ENCODE measurements around the gene CMTM1. TPM values are rescaled to one million over a fixed set of nuclear protein-coding genes. Genes with fewer than 3 reads are reported as not detected.
A peak's percentile ranks its signal among the peaks of the same experiment; 100 is the strongest.

Gene CMTM1
- total RNA-seq, 2 experiments from 2014 or later, result 10.6 to 13.5 TPM

DNA sequence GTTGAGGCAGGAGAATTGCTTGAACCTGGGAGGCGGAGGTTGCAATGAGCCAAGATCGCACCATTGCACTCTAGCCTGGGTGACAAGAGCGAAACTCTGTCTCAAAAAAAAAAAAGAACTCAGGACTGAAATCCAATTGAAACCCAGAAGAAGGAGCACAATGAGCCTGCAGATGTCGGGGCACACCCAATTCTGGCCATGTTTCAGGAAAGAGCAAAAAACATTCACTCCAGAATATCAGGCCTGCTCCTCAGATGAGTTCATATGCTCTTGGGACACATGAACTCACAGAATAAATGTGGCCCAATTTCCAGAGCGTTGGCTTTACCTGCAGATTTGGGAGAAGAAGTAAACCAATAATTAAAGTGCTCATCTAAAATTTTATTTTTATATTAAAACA lies 10.1 kb downstream of the CMTM1 start:
- ATAC-seq (ENCODE audit: low read depth) (no peak), DNase-seq (no peak)
- Mint-ChIP-seq H3K36me3 (peaks cover 15% of the 10 kb centered on the region), H3K4me1 (peaks cover 15% of the 10 kb centered on the region), H3K9me3 (no peaks in the 10 kb centered on the region), H3K4me3 (no peak overlapping the region), H3K27ac (no peak overlapping the region), H3K27me3 (peaks cover 38% of the 10 kb centered on the region)
- POLR2A ChIA-PET, result interaction anchor here (0.6 to 1.1 kb wide), 2 partner anchors 14 to 17 kb away, joined by 3 read pairs; no protein-coding TSS in a partner anchor

- peaks cover 13% of the 10 kb centered on the region for H3K4me1 Mint-ChIP-seq
- peaks cover 38% of the 10 kb centered on the region for H3K27me3 Mint-ChIP-seq
- no peaks in the 10 kb centered on the region for H3K9me3 Mint-ChIP-seq
- H3K27ac Mint-ChIP-seq, result no peak within 1 kb of the TSS
- H3K36me3 Mint-ChIP-seq, result peaks cover 10% of the 10 kb centered on the region
- ATAC-seq (ENCODE audit: low read depth) (peak; percentile 36), DNase-seq (no peak)
- POLR2A ChIA-PET, result interaction anchor here (0.6 to 1.4 kb wide), 4 partner anchors 19 to 75 kb away, joined by 4 to 6 read pairs (median 5); no protein-coding TSS in a partner anchor
- peak within 1 kb of the TSS; percentile 41 for H3K4me3 Mint-ChIP-seq
Measured at GRCh38 chr16:66578651-66579531, 12.7 kb downstream of the CMTM1 start, which contains the start of gene CMTM2. TSS of gene CMTM2 (plus strand) at chr16:66579463. CDS start at chr16:66579608, 145 bp downstream.

DNA sequence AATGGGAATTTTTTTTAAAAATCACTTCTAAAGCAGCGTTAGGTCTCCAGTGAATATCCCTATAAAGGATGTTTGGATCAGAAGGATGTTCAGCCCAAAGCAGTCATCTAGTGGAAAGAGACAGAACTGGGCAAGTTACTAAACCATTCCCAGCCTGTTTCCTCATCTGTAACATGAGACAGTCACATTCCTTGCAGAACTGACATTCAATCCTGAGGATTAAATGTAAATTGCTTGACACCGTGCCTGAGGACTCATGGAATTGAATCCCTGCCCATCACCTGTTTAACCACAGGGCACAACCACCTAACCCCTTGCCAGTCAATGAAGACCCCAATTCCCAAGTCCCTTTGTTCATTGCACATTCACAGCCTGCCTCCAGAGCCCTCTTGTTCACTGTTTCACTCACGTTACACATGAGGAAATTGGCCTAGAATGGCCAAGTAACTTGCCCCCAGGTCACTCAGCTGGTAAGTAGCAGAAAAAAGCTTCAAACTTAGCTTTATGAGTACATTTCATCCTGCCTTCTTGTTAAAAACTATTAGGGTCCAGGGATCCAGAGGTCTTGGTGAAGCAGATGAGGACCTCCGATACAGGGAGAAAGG lies 14.5 kb downstream of the CMTM1 start:
- Mint-ChIP-seq H3K4me3 (no peak overlapping the region), H3K27me3 (peaks cover 38% of the 10 kb centered on the region), H3K36me3 (peaks cover 6% of the 10 kb centered on the region), H3K27ac (no peak overlapping the region), H3K4me1 (peaks cover 16% of the 10 kb centered on the region), H3K9me3 (no peaks in the 10 kb centered on the region)
- DNase-seq (no peak), ATAC-seq (ENCODE audit: low read depth) (no peak)
- POLR2A ChIA-PET, result interaction anchor here (1.5 kb wide), 1 partner anchor 28 kb away, joined by 3 read pairs; no protein-coding TSS in a partner anchor

DNA sequence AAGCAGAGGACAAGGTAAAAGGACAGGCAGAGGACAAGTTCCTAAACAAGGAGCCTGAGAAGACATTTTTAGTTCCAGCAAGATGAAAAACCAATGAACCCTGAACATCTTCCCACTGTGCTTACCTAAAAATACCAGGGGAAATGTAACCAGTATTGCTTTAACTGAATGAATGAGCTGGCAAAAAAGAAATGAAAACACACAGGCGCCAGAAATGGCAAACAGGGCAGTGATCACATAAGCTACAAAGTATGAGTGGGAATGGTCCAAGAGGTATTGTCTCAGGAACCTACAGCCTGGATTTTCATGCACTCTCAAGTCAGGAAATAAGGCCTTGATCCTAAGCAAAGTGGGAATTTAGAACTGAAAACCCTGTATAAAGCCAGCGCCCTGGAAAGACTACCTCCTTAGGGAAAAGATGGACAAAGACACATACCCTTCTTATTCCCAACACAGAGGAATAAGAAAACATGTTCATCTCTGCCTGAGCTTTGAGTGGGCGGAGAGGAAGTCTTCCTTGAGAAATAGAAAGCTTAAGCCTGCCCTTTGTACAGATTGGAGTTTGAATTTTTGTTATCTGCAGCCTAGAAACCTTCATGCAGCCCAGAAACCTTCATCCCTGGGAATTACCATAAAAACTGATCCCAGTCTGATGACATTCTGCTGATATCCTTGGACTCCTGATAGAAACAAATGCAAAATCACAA lies 15.2 kb downstream of the CMTM1 start:
- peaks cover 38% of the 10 kb centered on the region for H3K27me3 Mint-ChIP-seq
- DNase-seq (no peak), ATAC-seq (ENCODE audit: low read depth) (no peak)
- H3K4me3 Mint-ChIP-seq, result no peak overlapping the region
- POLR2A ChIA-PET, result interaction anchor here (1.5 kb wide), 1 partner anchor 27 kb away, joined by 3 read pairs; no protein-coding TSS in a partner anchor
- no peak overlapping the region for H3K27ac Mint-ChIP-seq
- H3K9me3 Mint-ChIP-seq, result no peaks in the 10 kb centered on the region
- peaks cover 20% of the 10 kb centered on the region for H3K4me1 Mint-ChIP-seq
- peaks cover 6% of the 10 kb centered on the region for H3K36me3 Mint-ChIP-seq

GRCh38 chr16:66585481-66586239 lies 19.4 kb downstream of the CMTM1 start:
- no peak overlapping the region for H3K27ac Mint-ChIP-seq
- H3K4me3 Mint-ChIP-seq, result no peak overlapping the region
- H3K9me3 Mint-ChIP-seq, result no peaks in the 10 kb centered on the region
- peaks cover 42% of the 10 kb centered on the region for H3K4me1 Mint-ChIP-seq
- no peaks in the 10 kb centered on the region for H3K36me3 Mint-ChIP-seq
- H3K27me3 Mint-ChIP-seq, result peaks cover 5% of the 10 kb centered on the region
- POLR2A ChIA-PET, result interaction anchor here (0.6 kb wide), 1 partner anchor 80 kb away, joined by 3 read pairs; no protein-coding TSS in a partner anchor
- ATAC-seq (ENCODE audit: low read depth) (no peak), DNase-seq (no peak)

- POLR2A ChIA-PET, result interaction anchor here (3.0 kb wide), 1 partner anchor 181 kb away, joined by 15 read pairs; no protein-coding TSS in a partner anchor
- H3K4me1 Mint-ChIP-seq, result peaks cover 48% of the 10 kb centered on the region
Measured at GRCh38 chr16:66587881-66588600, 21.8 kb downstream of the CMTM1 start.

DNA sequence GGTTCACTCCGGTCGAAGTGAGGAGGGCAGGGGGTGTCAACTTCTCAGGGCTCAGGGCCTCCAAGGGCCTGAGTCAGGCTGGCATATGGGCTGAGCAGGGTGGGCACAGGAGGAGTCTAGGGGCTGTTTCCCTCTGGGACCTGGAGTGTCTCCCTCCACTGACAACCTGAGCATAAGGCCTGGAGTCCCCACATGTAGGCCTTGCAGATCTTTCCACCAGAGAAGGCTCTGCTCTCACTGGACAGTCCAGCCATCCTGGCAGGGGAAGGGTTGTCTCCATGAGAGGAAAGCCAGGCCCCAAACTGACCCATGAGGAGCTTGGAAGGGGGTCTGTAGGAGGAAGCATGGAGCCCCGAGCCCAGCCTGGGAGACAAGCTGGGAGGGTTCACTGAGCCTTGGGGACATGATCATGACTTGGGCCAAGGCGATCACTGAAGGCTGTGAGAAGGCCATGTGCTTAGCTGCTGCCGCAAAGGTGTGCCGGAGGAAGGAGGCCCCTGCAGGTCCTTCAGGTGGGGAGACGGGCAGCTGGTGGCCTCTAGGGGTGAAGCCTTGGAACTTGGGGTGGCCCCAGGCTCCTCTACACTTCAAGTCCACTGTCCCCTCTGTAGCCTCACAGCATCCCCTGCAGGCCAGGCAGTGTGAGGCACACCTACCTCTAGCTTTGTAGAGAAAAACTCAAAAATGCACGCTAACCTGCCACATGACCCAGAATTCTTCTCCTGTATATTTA lies 22.9 kb downstream of the CMTM1 start:
- no peaks in the 10 kb centered on the region for H3K9me3 Mint-ChIP-seq
- H3K4me1 Mint-ChIP-seq, result peaks cover 46% of the 10 kb centered on the region
- POLR2A ChIA-PET, result interaction anchor here (0.7 to 3.0 kb wide), 9 partner anchors 9 to 182 kb away, joined by 3 to 29 read pairs (median 7); partner anchors contain the start of genes CKLF and CMTM3
- H3K27ac Mint-ChIP-seq, result peak overlapping the region; percentile 77
- no peaks in the 10 kb centered on the region for H3K27me3 Mint-ChIP-seq
- ATAC-seq (ENCODE audit: low read depth), result peak; percentile 98
- H3K4me3 Mint-ChIP-seq, result peak overlapping the region; percentile 82
- peak; percentile 74 for DNase-seq
- H3K36me3 Mint-ChIP-seq, result peaks cover 1% of the 10 kb centered on the region

More at GRCh38 chr16:66587881-66588600, 21.8 kb downstream of the CMTM1 start:
- no peak for DNase-seq
- H3K27ac Mint-ChIP-seq, result peak overlapping the region; percentile 68
- ATAC-seq (ENCODE audit: low read depth), result no peak
- H3K9me3 Mint-ChIP-seq, result no peaks in the 10 kb centered on the region
- H3K4me3 Mint-ChIP-seq, result peak overlapping the region; percentile 80
- no peaks in the 10 kb centered on the region for H3K27me3 Mint-ChIP-seq
- peaks cover 1% of the 10 kb centered on the region for H3K36me3 Mint-ChIP-seq

- H3K4me3 Mint-ChIP-seq, result peak overlapping the region; percentile 82
- no peaks in the 10 kb centered on the region for H3K9me3 Mint-ChIP-seq
- POLR2A ChIA-PET, result interaction anchor here (0.7 to 3.0 kb wide), 9 partner anchors 10 to 183 kb away, joined by 3 to 29 read pairs (median 7); partner anchors contain the start of genes CKLF and CMTM3
- peaks cover 1% of the 10 kb centered on the region for H3K36me3 Mint-ChIP-seq
- H3K27ac Mint-ChIP-seq, result peak overlapping the region; percentile 83
- H3K4me1 Mint-ChIP-seq, result peaks cover 47% of the 10 kb centered on the region
- H3K27me3 Mint-ChIP-seq, result no peaks in the 10 kb centered on the region
- no peak for DNase-seq
- peak; percentile 33 for ATAC-seq (ENCODE audit: low read depth)
Measured at GRCh38 chr16:66590322-66590721, 24.1 kb downstream of the CMTM1 start.

GRCh38 chr16:66591018-66591417 lies 24.8 kb downstream of the CMTM1 start:
- Mint-ChIP-seq H3K4me1 (peaks cover 41% of the 10 kb centered on the region), H3K4me3 (peak overlapping the region; percentile 82)
- POLR2A ChIA-PET, result interaction anchor here (1.1 to 3.0 kb wide), 6 partner anchors 9 to 184 kb away, joined by 5 to 29 read pairs (median 11); partner anchors contain the start of genes CKLF and CMTM3

GRCh38 chr16:66592241-66592640 lies 26.0 kb downstream of the CMTM1 start:
- H3K36me3 Mint-ChIP-seq, result peaks cover 1% of the 10 kb centered on the region
- H3K27me3 Mint-ChIP-seq, result no peaks in the 10 kb centered on the region
- POLR2A ChIA-PET, result no interaction called here
- H3K27ac Mint-ChIP-seq, result no peak overlapping the region
- DNase-seq, result no peak
- no peak for ATAC-seq (ENCODE audit: low read depth)
- H3K4me1 Mint-ChIP-seq, result peaks cover 42% of the 10 kb centered on the region
- H3K9me3 Mint-ChIP-seq, result no peaks in the 10 kb centered on the region
- no peak overlapping the region for H3K4me3 Mint-ChIP-seq

More at GRCh38 chr16:66591018-66591417, 24.8 kb downstream of the CMTM1 start:
- Mint-ChIP-seq H3K27me3 (no peaks in the 10 kb centered on the region), H3K27ac (peak overlapping the region; percentile 83), H3K36me3 (peaks cover 1% of the 10 kb centered on the region), H3K9me3 (no peaks in the 10 kb centered on the region)
- DNase-seq (no peak), ATAC-seq (ENCODE audit: low read depth) (no peak)

- Mint-ChIP-seq H3K27ac (no peak overlapping the region), H3K9me3 (no peaks in the 10 kb centered on the region), H3K4me3 (no peak overlapping the region), H3K36me3 (peaks cover 3% of the 10 kb centered on the region), H3K4me1 (peaks cover 42% of the 10 kb centered on the region), H3K27me3 (no peaks in the 10 kb centered on the region)
- POLR2A ChIA-PET, result no interaction called here
- DNase-seq (no peak), ATAC-seq (ENCODE audit: low read depth) (no peak)
Measured at GRCh38 chr16:66592814-66593213, 26.6 kb downstream of the CMTM1 start.
